Fibroblast of gingiva (primary cell): ENCODE data around the gene IL23A.
"Not testable (repeated sequence)": the region's sequence is repeated elsewhere in the genome, so short reads cannot be mapped to it uniquely, and the experiment has no call there.

ENCODE experiments used
- DNase-seq: peaks from one replicate; pipeline ENCODE4 v3.0.0-alpha.2; 2011; ENCODE audit warnings: low read depth

The IL23A gene

DNA sequence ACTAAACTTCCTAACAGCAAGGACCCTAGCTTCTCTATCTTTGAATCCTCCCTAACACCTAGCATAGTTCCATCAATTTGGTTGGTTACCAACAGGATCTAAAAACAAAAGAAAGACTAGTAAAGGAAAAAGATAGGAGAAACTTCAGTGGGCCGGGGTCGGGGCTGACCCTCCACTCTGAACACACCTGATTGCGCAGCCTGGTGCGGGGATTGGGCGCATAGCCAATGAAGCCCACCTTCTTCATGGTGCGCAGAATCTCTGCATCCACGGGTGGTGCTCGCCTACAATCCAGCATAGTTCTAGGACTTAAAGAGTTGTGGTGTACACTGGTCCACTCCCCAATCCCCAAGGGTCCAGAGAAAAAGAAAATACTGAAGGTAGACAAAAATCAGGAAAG is 12.6 kb upstream of the IL23A start:
- DNase-seq, result no peak

DNA sequence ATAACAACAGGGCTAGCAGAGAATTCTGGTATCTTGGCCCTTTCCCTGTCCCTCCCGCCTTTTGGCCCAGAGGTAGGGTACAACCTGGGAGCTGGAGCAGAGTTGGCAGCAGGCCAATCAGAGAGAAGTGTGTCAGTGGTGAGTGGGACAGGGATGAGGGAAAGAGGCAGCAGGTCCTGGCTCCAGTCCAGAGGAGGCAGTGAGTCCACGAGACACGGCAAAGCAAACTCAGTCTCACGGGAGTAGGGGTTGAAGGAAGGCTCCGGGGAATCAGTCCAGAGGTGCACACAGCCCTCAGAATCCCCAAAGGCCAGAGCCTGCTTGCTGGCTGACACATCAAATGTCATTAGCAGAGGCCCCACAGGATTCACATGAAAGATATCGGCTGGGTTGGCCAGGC is 12.2 kb upstream of the IL23A start:
- DNase-seq, result no peak

GRCh38 chr12:56330936-56331490 is 7.7 kb upstream of the IL23A start:
- no peak for DNase-seq

- no peak for DNase-seq
These were observed 6.0 kb upstream of the IL23A start for GRCh38 chr12:56332512-56333196.

DNA sequence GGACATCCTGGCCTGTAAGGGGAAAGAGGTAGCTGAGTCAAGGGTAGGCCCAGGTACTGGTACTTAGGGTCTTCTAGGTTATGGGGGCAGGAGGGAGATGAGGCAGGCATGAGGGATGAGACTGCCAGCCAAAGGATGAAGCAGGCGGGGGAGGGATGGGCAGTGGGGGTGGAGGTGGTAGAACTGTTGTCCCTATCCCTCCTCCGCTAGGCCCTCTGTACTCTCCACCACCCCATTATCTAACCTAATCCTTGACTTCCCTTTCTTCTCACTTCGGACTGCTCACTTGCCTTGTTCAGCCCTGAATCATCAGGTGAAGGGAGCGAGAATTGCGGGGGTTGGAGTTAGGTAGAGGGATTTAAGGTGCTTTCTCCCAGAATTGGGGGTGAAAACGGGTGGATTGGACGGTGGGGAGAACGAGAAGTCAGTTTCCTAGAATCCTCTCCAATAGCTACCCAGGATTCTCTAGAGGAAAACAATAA is 5.4 kb upstream of the IL23A start:
- DNase-seq, result no peak

DNA sequence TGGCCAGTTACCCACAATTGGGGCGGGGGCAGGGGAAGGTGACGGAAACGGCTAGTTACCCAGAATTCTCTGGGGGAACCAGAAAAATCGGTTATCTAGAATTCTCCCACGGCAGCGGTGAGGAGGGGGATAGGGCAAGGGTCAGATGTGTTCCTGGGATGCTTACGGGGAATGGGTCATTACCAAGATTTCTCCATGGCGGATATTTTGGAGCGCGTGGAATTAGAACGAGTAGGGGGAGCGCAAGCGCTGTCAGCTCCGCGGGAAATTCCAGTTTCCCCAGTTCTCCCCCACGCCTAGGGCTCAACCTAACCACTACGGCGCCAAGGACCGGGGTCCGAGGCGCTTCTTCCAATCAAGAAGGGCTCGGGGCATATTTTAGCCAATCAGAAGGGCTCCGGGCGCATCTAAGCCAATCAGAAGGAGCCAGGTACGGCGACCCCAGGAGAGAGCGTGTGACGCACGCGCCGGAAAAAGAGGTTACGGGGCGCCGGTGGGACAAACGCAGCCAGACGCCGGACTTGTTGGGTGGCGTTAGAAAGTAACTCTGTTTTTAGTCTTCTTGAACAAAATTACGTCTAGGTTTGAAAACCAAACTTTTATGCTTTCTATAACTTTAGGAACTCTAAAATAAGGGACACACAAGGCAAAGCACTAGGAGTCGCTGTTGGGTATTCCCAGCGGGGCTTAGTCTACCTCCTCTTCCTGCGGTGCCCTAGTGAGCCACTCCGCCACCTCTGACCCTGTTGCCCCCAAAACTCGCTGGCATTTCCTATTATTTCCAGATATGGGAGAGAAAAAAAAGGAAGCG is 4.8 kb upstream of the IL23A start, which contains the start of gene PAN2:
Gene PAN2, minus strand, starts transcription at position 322 of the 811 bp plus-strand sequence. CDS start 906 bp downstream, outside the sequence.
- DNase-seq, result peak; percentile 97

- DNase-seq, result no peak
These were observed 4.2 kb upstream of the IL23A start for GRCh38 chr12:56334490-56334793.

DNA sequence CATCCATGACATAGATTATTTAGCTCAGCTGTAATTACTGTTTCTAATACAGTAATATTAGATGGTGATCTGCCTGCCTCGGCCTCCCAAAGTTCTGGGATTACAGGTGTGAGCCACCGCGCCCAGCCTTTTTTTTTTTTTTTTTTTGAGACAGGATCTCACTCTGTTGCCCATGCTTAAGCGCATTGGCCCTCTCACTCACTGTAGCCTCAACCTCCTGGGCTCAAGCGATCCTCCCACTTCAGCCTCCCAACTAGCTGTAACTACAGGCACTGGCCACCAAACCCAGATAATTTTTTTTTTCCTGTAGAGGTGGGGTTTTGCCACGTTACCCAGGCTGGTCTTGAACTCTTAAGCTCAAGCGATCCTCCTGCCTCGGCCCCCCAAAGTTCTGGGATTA is 3.2 kb upstream of the IL23A start:
- not testable (repeated sequence) for DNase-seq

DNA sequence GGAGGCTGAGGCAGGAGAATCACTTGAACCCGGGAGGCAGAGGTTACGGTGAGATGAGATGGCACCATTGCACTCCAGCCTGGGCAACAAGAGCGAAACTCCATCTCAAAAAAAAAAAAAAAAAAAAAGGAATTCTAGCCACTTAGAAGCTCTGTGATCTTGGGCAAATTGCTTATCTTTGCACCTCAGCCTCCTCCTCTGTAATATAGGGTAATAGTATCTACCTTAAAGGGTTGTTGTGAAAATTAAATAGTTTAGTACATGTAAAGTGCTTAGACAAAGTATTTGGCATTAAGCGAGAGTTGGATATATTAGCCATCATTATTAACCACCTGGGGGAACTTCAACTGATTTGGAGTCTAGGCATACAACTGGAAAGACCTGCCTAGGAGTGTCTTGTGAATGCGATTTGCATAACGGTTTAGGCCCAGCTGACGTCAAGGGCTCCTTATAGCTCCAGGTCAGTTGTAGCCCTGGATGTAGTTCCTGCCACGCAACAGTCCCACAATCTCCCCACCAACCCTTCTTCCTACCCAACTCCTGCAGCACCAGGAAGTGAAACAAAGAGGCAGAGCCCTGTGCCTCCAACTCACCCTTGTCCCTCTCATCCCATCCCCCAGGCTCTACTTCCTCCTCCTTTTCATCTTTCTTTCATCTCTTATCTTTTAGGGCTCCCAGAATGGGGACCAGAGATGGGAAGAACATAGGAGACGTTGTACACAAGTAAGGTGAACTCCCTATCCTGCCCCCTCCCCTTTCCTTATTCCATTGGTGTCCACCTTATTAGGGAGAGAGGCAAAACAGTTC is 2.1 kb upstream of the IL23A start:
- no peak for DNase-seq

- no peak for DNase-seq
These were observed 882 bp upstream of the IL23A start for GRCh38 chr12:56337753-56338251.

- DNase-seq, result no peak
These were observed 406 bp downstream of the IL23A start for GRCh38 chr12:56339158-56339422.

DNA sequence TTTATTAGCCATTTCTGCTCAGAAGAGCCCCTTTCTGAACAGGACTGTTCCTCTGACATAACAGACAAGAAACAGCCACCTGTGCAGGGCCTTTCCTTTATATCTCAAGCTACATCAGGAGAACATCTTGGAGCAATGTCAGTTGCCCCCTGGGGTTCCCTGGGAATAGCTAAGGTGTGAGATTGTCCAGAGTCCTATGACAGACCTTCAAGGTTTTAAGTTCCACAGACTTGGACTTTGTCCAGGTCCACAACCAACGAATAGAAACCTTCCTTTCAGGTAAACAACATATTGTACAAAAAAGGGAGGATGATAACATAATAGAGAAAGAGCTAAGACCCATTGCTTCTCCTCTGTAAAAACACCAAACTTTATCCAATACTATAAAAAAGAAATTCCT is 2.9 kb downstream of the IL23A start:
- no peak for DNase-seq

- not testable (repeated sequence) for DNase-seq
These were observed 3.6 kb downstream of the IL23A start for GRCh38 chr12:56342290-56342689.

DNA sequence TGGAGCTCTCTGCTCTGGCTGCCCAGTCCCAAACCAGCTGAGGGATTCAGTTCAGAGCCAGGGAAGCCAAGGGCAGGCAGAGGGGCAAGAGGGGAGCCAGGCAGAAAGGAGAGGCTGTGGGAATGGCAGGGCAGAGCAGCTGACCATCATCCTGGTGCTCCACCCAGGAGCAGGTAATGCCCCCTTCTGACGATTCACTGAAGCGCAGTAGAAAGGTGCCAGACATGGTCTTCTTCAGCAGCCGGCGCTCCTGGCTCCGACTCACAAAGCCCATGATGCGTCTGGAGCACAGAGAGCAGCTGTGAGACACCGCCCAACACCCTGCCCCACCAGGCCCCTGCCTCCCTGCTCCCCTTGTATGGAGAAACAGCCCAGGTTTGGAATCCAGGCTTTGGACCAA is 8.0 kb downstream of the IL23A start:
- DNase-seq, result no peak

- DNase-seq, result not testable (repeated sequence)
These were observed 8.6 kb downstream of the IL23A start for GRCh38 chr12:56347255-56347654.

GRCh38 chr12:56348776-56349175 is 10.1 kb downstream of the IL23A start:
- no peak for DNase-seq

- no peak for DNase-seq
These were observed 12.0 kb downstream of the IL23A start for GRCh38 chr12:56350662-56351061.

- no peak for DNase-seq
These were observed 12.6 kb downstream of the IL23A start for GRCh38 chr12:56351325-56351724.

DNA sequence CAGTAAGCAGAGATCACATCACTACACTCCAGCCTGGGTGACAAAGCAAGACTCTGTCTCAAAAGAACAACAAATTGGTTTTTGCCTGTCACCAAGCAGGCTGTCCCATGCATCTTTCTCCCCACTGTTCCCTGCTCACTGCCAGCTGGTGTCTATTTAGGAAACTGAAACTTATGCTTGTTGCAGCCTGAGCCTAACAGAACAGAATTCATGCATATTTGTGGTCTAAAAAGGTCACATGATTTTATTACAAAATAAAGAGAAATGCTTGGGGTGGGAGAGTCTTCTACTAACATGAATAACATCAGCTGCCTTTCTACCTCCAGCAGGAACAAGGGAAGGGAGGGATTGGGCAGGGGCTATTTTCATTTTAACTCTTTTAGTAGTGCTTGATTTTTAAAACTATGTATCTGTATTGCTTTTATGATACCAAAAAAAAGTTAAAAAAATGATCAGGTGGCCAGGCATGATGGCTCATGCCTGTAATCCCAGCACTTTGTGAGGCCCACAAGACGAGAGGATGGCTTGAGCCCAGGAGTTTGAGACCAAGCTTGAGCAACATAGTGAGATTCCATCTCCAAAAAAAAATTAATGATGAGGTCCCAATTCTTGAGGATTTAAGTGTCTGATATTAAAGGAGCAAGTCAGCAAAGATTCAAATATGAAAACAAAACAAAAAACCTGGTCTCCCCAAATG is 20.3 kb downstream of the IL23A start:
- DNase-seq, result peak; percentile 85

- peak; percentile 100 for DNase-seq
These were observed 21.4 kb downstream of the IL23A start, which contains the start of gene STAT2 for GRCh38 chr12:56359851-56360767. STAT2 (minus strand) TSS chr12:56360107; CDS start chr12:56356571, 3,536 bp downstream.
